Suprapubic skin (tissue), 4 donors: ENCODE results near the gene MED20. TPM values are rescaled to one million over a fixed set of nuclear protein-coding genes. Genes with fewer than 3 reads are reported as not detected.

Source experiments
- DNase-seq, 2 donors: peaks; one replicate each; pipeline ENCODE4 v3.0.0-alpha.2; 2019; ENCODE audit warnings: low spot score in 2 of 2
- H3K27ac ChIP-seq: fragments of 200-600 bp; sonication (generic); one replicate; pipeline ENCODE4 v1.5.1; 2019
- H3K27me3 ChIP-seq: fragments of 200-600 bp; sonication (generic); one replicate; pipeline ENCODE4 v1.5.1; 2019
- H3K36me3 ChIP-seq: fragments of 200-600 bp; sonication (generic); one replicate; pipeline ENCODE4 v1.5.1; 2019
- H3K4me1 ChIP-seq: fragments of 200-600 bp; sonication (generic); one replicate; pipeline ENCODE4 v1.5.1; 2019
- H3K4me3 ChIP-seq: fragments of 200-600 bp; sonication (generic); one replicate; pipeline ENCODE4 v1.5.1; 2019; ENCODE audit warnings: mild to moderate bottlenecking
- H3K9me3 ChIP-seq: fragments of 200-600 bp; sonication (generic); one replicate; pipeline ENCODE4 v1.5.1; 2019
- CTCF ChIP-seq, 2 donors: fragments of 200-600 bp in 1 of 2; fragments of 450-650 bp in 1 of 2; sonication (generic) in 1 of 2; IDR thresholded peaks; one replicate each; pipeline ENCODE4 v1.5.1; 2016 to 2019; ENCODE audit warnings: antibody characterized with exemption in 2 of 2, mild to moderate bottlenecking in 1 of 2, moderate library complexity in 1 of 2
- EP300 ChIP-seq: sonication (generic); formaldehyde crosslinking; IDR thresholded peaks from one replicate; pipeline ENCODE4 v1.6.1; 2017; ENCODE audit warnings: antibody characterized with exemption
- POLR2A ChIP-seq, 2 donors: fragments of 450-650 bp; IDR thresholded peaks; one replicate each; pipeline ENCODE4 v1.6.1; 2017; ENCODE audit warnings: antibody characterized with exemption in 2 of 2, mild to moderate bottlenecking in 2 of 2, moderate library complexity in 2 of 2
- POLR2AphosphoS5 ChIP-seq, 3 donors: sonication (generic); formaldehyde crosslinking; IDR thresholded peaks; one replicate each; pipeline ENCODE4 v1.6.1; 2017; ENCODE audit warnings: antibody characterized with exemption in 3 of 3
- WGBS: methylation state at CpG from one replicate; pipeline ENCODE4 v1.1.5; 2018; 5-methylcytosine and 5-hydroxymethylcytosine counted together
- total RNA-seq, 4 donors: library from RNA; depleted of rRNA; stranded (reverse); fragments of >200 nt; gene quantifications; one replicate each; pipeline ENCODE4 v1.1.0, GENCODE V29; 2016

MED20 gene
- total RNA-seq, 4 donors from 2014 or later: 15.2 to 18.7 (median 17.3) TPM

- WGBS: 93% methylated on average over 2 of the region's 2 CpGs
- H3K9me3 ChIP-seq: no peaks in the 10 kb centered on the region
- TF ChIP-seq POLR2A (IDR thresholded peaks at IDR 0.05) (no peak), CTCF (IDR thresholded peaks at IDR 0.05) (no peak), EP300 (no peak), POLR2AphosphoS5 (IDR thresholded peaks at IDR 0.05) (no peak)
- no peak overlapping the region for H3K4me3 ChIP-seq
- no peaks in the 10 kb centered on the region for H3K36me3 ChIP-seq
- no peaks in the 10 kb centered on the region for H3K27me3 ChIP-seq
- no peak overlapping the region for H3K27ac ChIP-seq
- DNase-seq: no peak
- no peaks in the 10 kb centered on the region for H3K4me1 ChIP-seq
These were observed 43.8 kb downstream of the MED20 start for GRCh38 chr6:41877051-41877680.

- no peak for DNase-seq
- H3K4me1 ChIP-seq: no peaks in the 10 kb centered on the region
- no peaks in the 10 kb centered on the region for H3K9me3 ChIP-seq
- H3K4me3 ChIP-seq: no peak overlapping the region
- no peaks in the 10 kb centered on the region for H3K36me3 ChIP-seq
- no peak for TF ChIP-seq EP300
- no peak for TF ChIP-seq POLR2A (IDR thresholded peaks at IDR 0.05)
- TF ChIP-seq POLR2AphosphoS5 (IDR thresholded peaks at IDR 0.05): no peak
- TF ChIP-seq CTCF (IDR thresholded peaks at IDR 0.05): no peak
- H3K27ac ChIP-seq: no peak overlapping the region
- H3K27me3 ChIP-seq: no peaks in the 10 kb centered on the region
- WGBS: 94% methylated on average over 1 of the region's 1 CpG
These were observed 46.2 kb downstream of the MED20 start for GRCh38 chr6:41874741-41875140.

GRCh38 chr6:41872147-41872546 lies 48.8 kb downstream of the MED20 start:
- WGBS: 94% methylated on average over 13 of the region's 13 CpGs
- Histone ChIP-seq H3K4me1 (no peaks in the 10 kb centered on the region), H3K27ac (no peak overlapping the region), H3K9me3 (no peaks in the 10 kb centered on the region), H3K4me3 (no peak overlapping the region), H3K36me3 (no peaks in the 10 kb centered on the region), H3K27me3 (no peaks in the 10 kb centered on the region)
- no peak for TF ChIP-seq CTCF (IDR thresholded peaks at IDR 0.05)
- no peak for TF ChIP-seq POLR2A (IDR thresholded peaks at IDR 0.05)
- no peak for TF ChIP-seq POLR2AphosphoS5 (IDR thresholded peaks at IDR 0.05)
- TF ChIP-seq EP300: no peak
- no peak for DNase-seq

- no peaks in the 10 kb centered on the region for H3K36me3 ChIP-seq
- H3K9me3 ChIP-seq: no peaks in the 10 kb centered on the region
- no peak overlapping the region for H3K27ac ChIP-seq
- H3K4me1 ChIP-seq: no peaks in the 10 kb centered on the region
- 97% methylated on average over 2 of the region's 2 CpGs for WGBS
- no peak for DNase-seq
- no peak for TF ChIP-seq CTCF (IDR thresholded peaks at IDR 0.05)
- no peak for TF ChIP-seq EP300
- no peak for TF ChIP-seq POLR2AphosphoS5 (IDR thresholded peaks at IDR 0.05)
- TF ChIP-seq POLR2A (IDR thresholded peaks at IDR 0.05): no peak
- no peaks in the 10 kb centered on the region for H3K27me3 ChIP-seq
- no peak overlapping the region for H3K4me3 ChIP-seq
These were observed 49.2 kb downstream of the MED20 start for GRCh38 chr6:41871691-41872090.

- WGBS: 97% methylated on average over 6 of the region's 6 CpGs
- no peak for DNase-seq
- H3K4me3 ChIP-seq: no peak overlapping the region
- TF ChIP-seq CTCF (IDR thresholded peaks at IDR 0.05) (no peak), POLR2A (IDR thresholded peaks at IDR 0.05) (no peak), EP300 (no peak)
- H3K27me3 ChIP-seq: no peaks in the 10 kb centered on the region
- no peaks in the 10 kb centered on the region for H3K36me3 ChIP-seq
- H3K27ac ChIP-seq: no peak overlapping the region
- no peaks in the 10 kb centered on the region for H3K9me3 ChIP-seq
- no peaks in the 10 kb centered on the region for H3K4me1 ChIP-seq
These were observed 61.6 kb downstream of the MED20 start for GRCh38 chr6:41859356-41859755.
